ENCODE data around the gene FSTL4.

- TF ChIP-seq RARB (CRISPR knock-in tag; IDR thresholded peaks at IDR 0.05) (no peak), ZC3H10 (CRISPR knock-in tag; IDR thresholded peaks at IDR 0.05) (no peak), ZNF565 (CRISPR knock-in tag; conservative IDR thresholded peaks at IDR 0.05; ENCODE audit: low read depth) (no peak), CREB5 (CRISPR knock-in tag; IDR thresholded peaks at IDR 0.05; ENCODE audit: low read depth) (no peak), TCF4 (CRISPR knock-in tag; IDR thresholded peaks at IDR 0.05; ENCODE audit: borderline replicate concordance) (no peak), ZNF70 (CRISPR knock-in tag; IDR thresholded peaks at IDR 0.05) (no peak), ZFP30 (CRISPR knock-in tag; IDR thresholded peaks at IDR 0.05) (no peak), GLIS3 (CRISPR knock-in tag; IDR thresholded peaks at IDR 0.05) (no peak)
These were observed 287.4 kb downstream of the FSTL4 start for GRCh38 chr5:133324926-133325325.
